Activated T-cell treated with anti-CD3 and anti-CD28 coated beads for 1 hour (primary cell): ENCODE data around the gene DCHS1.

Experiments used
- DNase-seq: peaks from one replicate; pipeline ENCODE4 v3.0.0-alpha.2; 2020; ENCODE audit warnings: low read depth

Gene DCHS1

GRCh38 chr11:6627762-6628241, 27.8 kb downstream of the DCHS1 start:
- DNase-seq: no peak

DNA sequence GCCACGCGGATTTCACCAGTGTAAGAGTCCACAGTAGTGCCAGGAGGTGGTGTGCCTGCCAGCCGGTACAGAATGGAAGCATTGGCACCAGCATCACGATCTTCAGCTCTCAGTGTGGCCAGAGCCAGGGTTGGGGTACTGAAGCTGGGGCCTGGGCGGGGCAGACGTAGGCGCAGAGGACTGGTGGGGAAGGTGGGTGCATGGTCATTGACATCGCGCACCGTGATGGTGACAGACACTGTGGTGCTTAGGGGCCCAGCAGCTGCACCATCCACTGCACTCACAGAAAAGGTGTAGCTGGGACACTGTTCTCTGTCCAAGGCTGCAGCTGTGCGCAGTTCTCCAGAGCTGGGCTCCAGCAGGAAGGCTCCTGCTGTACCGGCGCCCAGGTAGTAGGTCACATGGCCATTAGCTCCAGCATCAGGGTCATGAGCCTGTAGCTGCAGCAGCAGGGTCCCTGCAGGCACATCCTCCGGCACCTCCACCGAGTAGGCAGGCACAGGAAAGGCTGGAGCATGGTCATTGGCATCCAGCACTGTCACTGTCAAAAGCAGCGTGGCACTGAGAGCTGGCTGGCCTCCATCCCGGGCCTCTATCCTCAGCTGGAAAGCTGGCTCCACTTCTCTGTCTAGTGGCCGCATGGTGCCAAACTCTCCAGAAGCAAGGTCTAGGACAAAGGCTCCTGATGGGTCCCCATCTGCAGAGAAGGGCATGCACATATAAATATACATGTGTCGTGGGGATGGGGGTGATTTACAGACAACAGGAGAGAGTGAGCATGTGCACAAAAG, 28.4 kb downstream of the DCHS1 start:
- DNase-seq: no peak

DNA sequence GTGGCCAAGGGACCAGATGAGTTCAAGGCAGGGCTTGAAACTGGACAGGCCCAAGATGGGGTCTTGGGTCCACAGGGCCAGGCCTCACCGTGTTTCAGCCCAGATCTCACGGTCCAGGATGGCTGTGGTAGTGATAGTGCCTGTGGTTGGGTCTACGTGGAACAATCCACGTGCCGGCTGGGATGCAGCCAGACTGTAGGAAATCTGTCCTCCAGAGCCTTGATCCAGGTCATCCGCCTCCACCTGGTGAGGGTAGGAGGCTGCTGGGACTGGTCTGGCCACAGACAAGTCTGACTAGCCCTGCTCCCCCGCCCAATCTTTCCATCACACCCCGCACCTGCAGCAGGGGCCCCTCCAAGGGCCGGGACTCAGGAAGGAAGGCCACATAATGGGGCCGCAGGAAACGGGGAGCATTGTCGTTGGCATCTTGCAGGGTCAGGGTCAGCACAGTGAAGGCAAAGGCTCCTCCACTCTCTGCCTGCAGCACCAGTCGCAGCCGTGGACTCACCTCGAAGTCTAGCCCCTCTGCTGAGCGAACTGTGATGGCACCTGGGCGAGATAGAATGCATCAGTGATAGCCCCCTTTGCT, 29.7 kb downstream of the DCHS1 start:
- DNase-seq: no peak

- DNase-seq: no peak
Measured at GRCh38 chr11:6625156-6625831, 30.3 kb downstream of the DCHS1 start.

- DNase-seq: no peak
Measured at GRCh38 chr11:6623391-6624363, 31.9 kb downstream of the DCHS1 start.

GRCh38 chr11:6622261-6623171, 33.1 kb downstream of the DCHS1 start:
- no peak for DNase-seq

DNA sequence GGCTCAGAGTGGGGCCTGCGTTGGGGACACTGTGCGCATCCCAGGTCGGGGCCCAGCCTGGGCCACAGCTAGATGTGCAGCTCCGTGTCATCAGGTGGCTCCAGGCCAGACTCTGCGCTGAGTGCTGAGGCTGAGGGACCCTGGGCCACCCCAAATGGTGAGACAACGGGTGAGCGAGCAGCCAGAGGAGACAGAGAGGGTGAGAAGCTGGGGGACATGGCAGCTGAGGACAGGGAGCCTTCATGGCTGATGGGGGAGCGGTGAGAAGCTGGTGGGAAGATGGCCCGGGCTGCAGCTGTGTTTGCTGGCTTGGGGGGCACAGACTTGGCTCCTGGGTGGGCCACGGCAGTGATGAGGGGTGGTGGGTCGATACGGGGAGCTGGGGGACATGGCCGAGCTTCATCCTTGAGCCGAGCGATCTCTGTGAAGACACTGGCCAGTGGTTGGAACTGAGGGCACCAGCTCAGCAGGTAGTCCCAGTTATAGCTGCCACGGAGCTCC, 33.8 kb downstream of the DCHS1 start:
- DNase-seq: no peak

- no peak for DNase-seq
Measured at GRCh38 chr11:6620636-6621035, 35.0 kb downstream of the DCHS1 start.

GRCh38 chr11:6619004-6619745, 36.4 kb downstream of the DCHS1 start, which contains the start of gene TPP1:
Gene TPP1 (minus strand): TSS chr11:6619422. CDS start chr11:6619400, 22 bp downstream.
- peak; percentile 83 for DNase-seq

DNA sequence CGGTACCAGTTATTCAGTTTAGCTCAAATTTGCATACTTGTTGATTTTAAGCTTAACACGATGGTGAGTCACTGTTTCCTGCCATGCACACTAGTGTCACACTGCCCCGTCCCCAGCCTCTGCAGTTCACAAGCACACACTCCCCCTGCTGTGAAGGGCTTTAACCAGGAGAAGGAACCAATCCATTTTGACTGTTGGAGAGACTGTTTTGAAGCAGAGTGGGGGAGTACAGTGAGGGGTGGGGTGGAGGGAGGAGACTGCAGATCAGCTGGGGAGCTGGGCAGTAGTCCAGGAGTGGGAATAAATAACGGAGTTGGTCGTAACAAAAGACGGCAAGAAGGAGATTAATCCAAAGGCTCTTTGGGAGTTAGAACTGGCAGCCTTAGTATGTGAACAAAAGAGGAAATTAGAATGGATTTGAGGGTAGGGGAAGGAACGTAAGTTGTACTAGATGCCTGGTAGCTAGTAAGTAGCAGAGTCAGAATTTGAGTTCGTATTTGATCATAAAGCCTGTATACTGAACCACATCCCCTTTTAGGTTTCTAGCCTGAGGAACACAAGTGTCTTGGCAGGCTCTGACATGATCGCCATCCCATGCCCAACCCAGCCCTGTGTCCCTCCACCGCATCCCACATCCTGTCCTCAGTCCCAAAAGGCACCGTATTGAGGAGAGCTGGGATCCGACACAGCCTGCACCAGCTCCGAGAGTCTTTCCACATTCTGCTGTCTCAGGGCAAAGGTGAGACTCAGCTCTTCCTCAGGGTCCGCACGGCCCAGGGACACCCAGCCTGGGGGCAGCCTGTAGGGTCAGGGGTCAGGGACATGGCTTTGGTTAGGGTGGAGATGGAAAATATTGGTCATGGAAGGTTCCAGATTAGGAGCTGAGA, 37.2 kb downstream of the DCHS1 start:
- DNase-seq: peak; percentile 56

- DNase-seq: no peak
Measured at GRCh38 chr11:6617315-6617781, 38.3 kb downstream of the DCHS1 start.

DNA sequence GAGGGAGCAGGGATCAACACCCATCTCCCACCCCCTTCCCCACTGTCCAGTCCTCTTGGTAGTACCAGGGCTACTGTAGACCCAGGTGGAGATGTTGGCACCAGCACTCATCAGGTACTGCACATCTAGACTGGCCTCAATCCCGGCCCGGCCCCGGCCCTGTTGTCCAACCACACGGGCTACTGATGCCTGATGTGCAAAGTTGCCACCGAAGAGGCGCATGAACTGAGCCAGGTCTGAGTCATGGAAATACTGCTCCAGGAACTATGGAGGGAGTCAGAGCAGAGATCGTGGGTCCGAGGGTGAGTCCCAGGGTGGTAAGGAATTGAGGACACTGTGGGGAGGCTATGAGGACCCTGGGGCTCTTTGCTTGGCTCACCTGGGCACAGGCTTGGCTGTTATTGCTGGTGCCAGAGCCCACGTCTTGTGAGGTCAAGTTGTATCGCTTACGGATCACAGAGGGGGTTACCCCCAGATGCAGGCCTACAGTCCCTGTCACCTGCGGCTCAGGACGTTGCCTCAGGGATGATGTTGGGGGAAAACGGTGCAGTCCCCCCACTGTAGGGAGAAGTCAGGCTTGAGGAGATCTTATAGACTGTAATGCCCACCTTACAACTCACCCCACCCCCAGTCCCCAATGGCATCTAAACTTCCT, 38.9 kb downstream of the DCHS1 start:
- no peak for DNase-seq

GRCh38 chr11:6615882-6616585, 39.6 kb downstream of the DCHS1 start:
- no peak for DNase-seq

- DNase-seq: no peak
Measured at GRCh38 chr11:6615046-6615445, 40.6 kb downstream of the DCHS1 start.

GRCh38 chr11:6614446-6614845, 41.2 kb downstream of the DCHS1 start:
- DNase-seq: no peak

DNA sequence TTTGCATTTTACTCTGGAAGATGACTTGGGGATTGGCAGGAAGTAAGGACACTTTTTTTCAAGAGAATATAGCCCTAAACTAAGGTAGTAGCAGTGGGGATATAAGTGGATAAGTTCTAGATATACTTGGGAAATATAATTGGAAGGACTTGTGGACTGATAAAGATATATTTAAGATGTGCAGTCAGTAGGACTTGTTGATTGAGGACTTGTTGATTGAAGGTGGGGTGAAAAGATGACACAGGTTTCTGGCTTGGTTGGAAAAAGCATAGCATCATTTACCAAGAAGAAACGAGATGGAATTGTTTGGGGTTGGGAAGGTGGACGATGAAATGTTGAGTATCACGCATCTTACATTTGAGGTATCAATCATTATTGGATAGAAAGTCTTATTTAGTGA, 42.1 kb downstream of the DCHS1 start:
- DNase-seq: no peak
